B cell (primary cell): Measurements from ENCODE around the gene RTF2. TPM values are rescaled to one million over a fixed set of nuclear protein-coding genes. Genes with fewer than 3 reads are reported as not detected.

Experiments used
- ATAC-seq: fragments of 200-7000 bp; cut with Tn5 transposase; one replicate; pipeline ENCODE4 v1.10.0; 2021; ENCODE audit warnings: low read depth, mild to moderate bottlenecking, moderate number of reproducible peaks, moderate library complexity
- CTCF ChIA-PET: fragments of 350-600 bp; sonication (Branson Sonifier 250); formaldehyde crosslinking; loops from one replicate; lab custom pipeline; 2021; ENCODE audit warnings: antibody characterized with exemption, inconsistent platforms; lab: Charles Lee
- POLR2A ChIA-PET: fragments of 350-600 bp; sonication (Branson Sonifier 250); formaldehyde crosslinking; loops from one replicate; lab custom pipeline; 2021; ENCODE audit warnings: antibody characterized with exemption; lab: Charles Lee
- DNase-seq: peaks from one replicate; pipeline ENCODE4 v3.0.0; 2013
- H2AFZ ChIP-seq: 2 replicates; pipeline ENCODE4 v1.6.1; 2012; ENCODE audit warnings: mild to moderate bottlenecking, low read depth, low read length; ENCODE audit not compliant: insufficient read depth, poor library complexity, severe bottlenecking
- H3K27ac ChIP-seq, 2 donors: 1 replicate in 1 of 2; 2 replicates in 1 of 2; pipeline ENCODE4 v1.5.1; 2012 to 2013; ENCODE audit warnings: low read length in 2 of 2, mild to moderate bottlenecking in 2 of 2, moderate library complexity in 1 of 2
- H3K27me3 ChIP-seq, 4 experiments: fragments of 200-600 bp in 1 of 4; sonication (generic) in 1 of 4; replicated peaks in 1 of 4; 1 replicate in 2 of 4; 2 replicates in 2 of 4; pipeline versions ENCODE4 v1.6.1 to v1.7.0; 2013 to 2016; ENCODE audit warnings: low read length in 3 of 4, mild to moderate bottlenecking in 2 of 4, mixed read lengths in 1 of 4, moderate library complexity in 1 of 4; ENCODE audit not compliant: insufficient read depth in 4 of 4, control insufficient read depth in 3 of 4; ENCODE audit errors: control extremely low read depth in 1 of 4
- H3K36me3 ChIP-seq, 2 experiments: replicated peaks in 1 of 2; 1 replicate in 1 of 2; 2 replicates in 1 of 2; pipeline versions ENCODE4 v1.6.1 to v1.7.1; 2013; ENCODE audit warnings: low read length in 1 of 2; ENCODE audit not compliant: insufficient read depth in 2 of 2, control insufficient read depth in 1 of 2; ENCODE audit errors: control extremely low read depth in 1 of 2, extremely low read depth in 1 of 2
- H3K4me1 ChIP-seq, 2 donors: fragments of 200-600 bp in 1 of 2; sonication (generic) in 1 of 2; 1 replicate in 1 of 2; 2 replicates in 1 of 2; pipeline versions ENCODE4 v1.5.1 to v1.6.1; 2013 to 2017; ENCODE audit warnings: low read length in 2 of 2; ENCODE audit not compliant: control insufficient read depth in 2 of 2, insufficient read depth in 2 of 2
- H3K4me2 ChIP-seq: replicated peaks from 2 replicates; pipeline ENCODE3; 2012; ENCODE audit warnings: mild to moderate bottlenecking, low read depth, low read length; ENCODE audit not compliant: poor library complexity, severe bottlenecking
- H3K4me3 ChIP-seq, 5 experiments: fragments of 200-600 bp in 1 of 5; sonication (generic) in 1 of 5; 1 replicate in 3 of 5; 2 replicates in 2 of 5; pipeline versions ENCODE4 v1.5.1 to v1.7.0; 2011 to 2016; ENCODE audit warnings: low read length in 4 of 5, mild to moderate bottlenecking in 4 of 5, low read depth in 2 of 5, control low read depth in 1 of 5, moderate library complexity in 1 of 5; ENCODE audit not compliant: insufficient read depth in 1 of 5; ENCODE audit errors: control extremely low read depth in 1 of 5, extremely low read depth in 1 of 5
- H3K79me2 ChIP-seq: fragments of 200-600 bp; sonication (generic); one replicate; pipeline ENCODE4 v1.6.0; 2016; ENCODE audit warnings: low read length; ENCODE audit not compliant: control insufficient read depth, insufficient read depth
- H3K9ac ChIP-seq: fragments of 200-600 bp; sonication (generic); 2 replicates; pipeline ENCODE4 v1.6.1; 2017; ENCODE audit warnings: mild to moderate bottlenecking, low read length, moderate library complexity
- H3K9me3 ChIP-seq, 3 donors: one replicate each; pipeline versions ENCODE4 v1.6.1 to v1.7.1; 2013; ENCODE audit warnings: low read length in 2 of 3; ENCODE audit not compliant: control insufficient read depth in 2 of 3, insufficient read depth in 1 of 3; ENCODE audit errors: control extremely low read depth in 1 of 3
- H4K20me1 ChIP-seq: 2 replicates; pipeline ENCODE4 v1.6.0; 2012; ENCODE audit warnings: mild to moderate bottlenecking, low read length; ENCODE audit not compliant: insufficient read depth, control insufficient read depth, poor library complexity, severe bottlenecking
- H3K27ac Mint-ChIP-seq: one replicate; pipeline ENCODE4 v1.8.0; 2021; ENCODE audit warnings: mixed read lengths
- H3K27me3 Mint-ChIP-seq: one replicate; pipeline ENCODE4 v1.8.0; 2021; ENCODE audit warnings: mixed read lengths
- H3K4me1 Mint-ChIP-seq: one replicate; pipeline ENCODE4 v1.8.0; 2021; ENCODE audit warnings: mixed read lengths
- H3K4me3 Mint-ChIP-seq: one replicate; pipeline ENCODE4 v1.8.0; 2021; ENCODE audit warnings: mixed read lengths
- H3K9me3 Mint-ChIP-seq: one replicate; pipeline ENCODE4 v1.8.0; 2022; ENCODE audit warnings: mixed read lengths; ENCODE audit not compliant: insufficient read depth
- CTCF ChIP-seq: fragments of 200-600 bp; IDR thresholded peaks from one replicate; pipeline ENCODE4 v1.8.0; 2022; ENCODE audit warnings: antibody characterized with exemption, mild to moderate bottlenecking
- EZH2 ChIP-seq: IDR thresholded peaks from 2 replicates; pipeline ENCODE4 v1.6.1; 2012; ENCODE audit warnings: borderline replicate concordance, low read depth, mild to moderate bottlenecking, moderate library complexity, low read length; ENCODE audit not compliant: insufficient read depth, poor library complexity, severe bottlenecking
- WGBS: methylation state at CpG from one replicate; pipeline ENCODE4 v1.1.5; 2013; ENCODE audit warnings: missing lambda C conversion rate; ENCODE audit not compliant: insufficient coverage; 5-methylcytosine and 5-hydroxymethylcytosine counted together
- intact Hi-C: fragments of 100-400 bp; cut with micrococcal nuclease; formaldehyde crosslinking; loops from one replicate; pipeline ENCODE4 v1.10.0; 2022
- polyA plus RNA-seq: library from polyadenylated mRNA; depleted of rRNA; stranded (reverse); fragments of >200 nt; gene quantifications from 2 replicates; pipeline ENCODE4 v1.2.3, GENCODE V29; 2012
- total RNA-seq, 2 donors: library from RNA; stranded (reverse); fragments of 120-200 nt in 1 of 2; gene quantifications; 1 replicate in 1 of 2; 2 replicates in 1 of 2; pipeline versions ENCODE4 v1.2.3 to v1.2.4, GENCODE V29; 2013 to 2022

RTF2 gene
- total and polyA plus RNA-seq, 2 donors (not counting 1 experiment from before 2014, with no cell fraction given): 34.6 to 78.4 TPM

- Histone ChIP-seq H2AFZ (no peak overlapping the region), H3K36me3 (peaks cover 19 to 69% of the 10 kb centered on the region in 2 experiments), H3K79me2 (peaks cover 62% of the 10 kb centered on the region), H4K20me1 (peaks cover 40% of the 10 kb centered on the region), H3K4me2 (no peak overlapping the region), H3K27ac (no peak overlapping the region), H3K4me1 (peaks cover 7 to 8% of the 10 kb centered on the region in 2 donors), H3K9ac (no peak overlapping the region), H3K9me3 (no peaks in the 10 kb centered on the region), H3K4me3 (no peak overlapping the region), H3K27me3 (no peaks in the 10 kb centered on the region)
- Mint-ChIP-seq H3K4me3 (no peak overlapping the region), H3K4me1 (peaks cover 14% of the 10 kb centered on the region), H3K27me3 (no peaks in the 10 kb centered on the region), H3K27ac (no peak overlapping the region), H3K9me3 (no peaks in the 10 kb centered on the region)
- intact Hi-C loops: no loop called here
- no peak for ATAC-seq
- TF ChIP-seq CTCF (no peak), EZH2 (no peak)
- 97% methylated on average over 3 of the region's 5 CpGs for whole genome bisulfite sequencing
- POLR2A ChIA-PET: no interaction called here
- DNase-seq: no peak
- CTCF ChIA-PET: no interaction called here
Measured at GRCh38 chr20:56488566-56488965, 20.1 kb downstream of the RTF2 start.

- H3K4me3 Mint-ChIP-seq: no peak overlapping the region
- no CpG with 5 or more reads among the region's 1 CpG for WGBS
- no peaks in the 10 kb centered on the region for H3K4me1 Mint-ChIP-seq
Measured at GRCh38 chr20:56501116-56501515, 32.7 kb downstream of the RTF2 start.

More at GRCh38 chr20:56501116-56501515, 32.7 kb downstream of the RTF2 start:
- ChIA-PET POLR2A (no interaction called here), CTCF (no interaction called here)
- Histone ChIP-seq H3K9me3 (peaks cover 0 to 4% (median 2%) of the 10 kb centered on the region in 3 donors), H3K9ac (no peak overlapping the region), H3K4me1 (no peaks in the 10 kb centered on the region), H3K79me2 (no peaks in the 10 kb centered on the region), H4K20me1 (peaks cover 3% of the 10 kb centered on the region), H3K27me3 (no peaks in the 10 kb centered on the region), H3K27ac (no peak overlapping the region), H3K36me3 (peaks cover 3 to 29% of the 10 kb centered on the region in 2 experiments), H2AFZ (no peak overlapping the region), H3K4me3 (no peak overlapping the region), H3K4me2 (no peak overlapping the region)
- no peak overlapping the region for H3K27ac Mint-ChIP-seq
- TF ChIP-seq CTCF: no peak
- DNase-seq: no peak
- H3K27me3 Mint-ChIP-seq: no peaks in the 10 kb centered on the region
- H3K9me3 Mint-ChIP-seq: no peaks in the 10 kb centered on the region
- intact Hi-C loops: no loop called here
- ATAC-seq: no peak
